Right atrium auricular region (tissue), 2 donors: Measurements from ENCODE around the gene IL17REL. TPM values are rescaled to one million over a fixed set of nuclear protein-coding genes. Genes with fewer than 3 reads are reported as not detected.

Experiments
- DNase-seq: peaks from one replicate; pipeline ENCODE4 v3.0.0-alpha.2; 2019; ENCODE audit warnings: low spot score
- H3K27ac ChIP-seq, 2 donors: fragments of 200-600 bp; sonication (generic); 1 replicate in 1 of 2; 2 replicates in 1 of 2; pipeline ENCODE4 v1.5.1; 2016 to 2019
- H3K27me3 ChIP-seq, 2 donors: fragments of 200-600 bp; sonication (generic); one replicate each; pipeline versions ENCODE4 v1.5.1 to v1.6.0; 2017 to 2019
- H3K36me3 ChIP-seq: fragments of 200-600 bp; sonication (generic); one replicate; pipeline ENCODE4 v1.5.1; 2016
- H3K4me1 ChIP-seq, 2 donors: fragments of 200-600 bp; sonication (generic); one replicate each; pipeline versions ENCODE4 v1.5.1 to v1.6.0; 2017 to 2019
- H3K4me3 ChIP-seq, 2 donors: fragments of 200-600 bp; sonication (generic); 1 replicate in 1 of 2; 2 replicates in 1 of 2; pipeline ENCODE4 v1.5.1; 2017 to 2019; ENCODE audit warnings: mild to moderate bottlenecking in 1 of 2, moderate library complexity in 1 of 2
- H3K9me3 ChIP-seq, 2 donors: fragments of 200-600 bp; sonication (generic); one replicate each; pipeline ENCODE4 v1.5.1; 2019
- total RNA-seq, 2 donors: library from RNA; depleted of rRNA; stranded (reverse); fragments of >200 nt; gene quantifications; one replicate each; pipeline ENCODE4 v1.1.0, GENCODE V29; 2016
- TF ChIP-seq, protein P1 (sequence below), 2 donors: fragments of 200-600 bp; sonication (generic); IDR thresholded peaks; one replicate each; pipeline ENCODE4 v1.5.1; 2019; ENCODE audit warnings: antibody characterized with exemption in 2 of 2

Gene IL17REL
- total RNA-seq, 2 donors from 2014 or later, result not detected

DNA sequence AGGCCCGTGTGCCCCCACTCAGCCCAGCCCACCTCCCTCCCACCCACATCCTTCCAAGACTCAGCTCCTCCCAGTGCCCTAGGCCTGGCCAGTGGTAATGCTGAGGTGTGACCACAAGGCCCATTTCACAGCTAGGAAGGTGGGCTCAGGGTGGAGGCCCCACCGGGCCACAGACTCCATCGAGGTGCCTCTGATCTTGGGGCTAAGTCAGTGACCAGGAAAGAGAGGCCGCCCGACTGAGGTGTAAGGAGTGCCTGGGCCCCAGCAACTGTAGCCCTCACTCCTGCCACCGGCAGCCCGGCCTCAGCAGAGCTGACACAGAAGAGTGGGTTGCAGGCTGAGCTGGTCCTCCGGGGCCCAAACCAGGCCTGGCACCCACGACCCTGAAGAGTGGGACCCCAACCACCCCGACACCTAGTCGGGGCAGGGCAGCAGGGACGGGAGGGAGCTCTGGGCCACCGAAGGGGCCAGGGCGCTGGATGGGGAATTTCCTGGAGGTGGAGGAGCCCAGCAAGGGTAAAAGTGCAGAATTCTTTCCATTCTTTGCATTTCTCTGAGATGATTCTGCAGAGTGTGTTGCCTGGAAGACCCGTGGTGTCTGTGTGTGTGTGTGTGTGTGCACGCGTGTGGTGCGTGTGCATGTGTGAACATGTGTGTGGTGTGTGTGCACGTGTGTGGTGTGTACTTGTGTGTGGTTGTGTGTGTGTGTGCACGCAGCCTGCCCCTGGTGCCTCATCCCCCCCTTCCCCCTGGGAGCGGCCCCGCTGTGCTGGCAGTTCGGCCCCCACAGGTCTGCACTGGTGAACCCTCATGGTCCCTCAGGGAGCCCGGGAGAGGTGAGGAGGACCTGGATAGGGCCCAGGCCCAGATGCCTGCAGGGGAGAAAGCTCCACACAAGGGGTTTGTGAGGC lies 60.3 kb downstream of the IL17REL start:
- no peaks in the 10 kb centered on the region for H3K27me3 ChIP-seq
- H3K36me3 ChIP-seq, result no peaks in the 10 kb centered on the region
- H3K4me3 ChIP-seq, result no peak overlapping the region
- H3K27ac ChIP-seq, result peak overlapping the region in 1 of 2 donors; percentile 90
- no peak for DNase-seq
- TF ChIP-seq, protein P1, sequence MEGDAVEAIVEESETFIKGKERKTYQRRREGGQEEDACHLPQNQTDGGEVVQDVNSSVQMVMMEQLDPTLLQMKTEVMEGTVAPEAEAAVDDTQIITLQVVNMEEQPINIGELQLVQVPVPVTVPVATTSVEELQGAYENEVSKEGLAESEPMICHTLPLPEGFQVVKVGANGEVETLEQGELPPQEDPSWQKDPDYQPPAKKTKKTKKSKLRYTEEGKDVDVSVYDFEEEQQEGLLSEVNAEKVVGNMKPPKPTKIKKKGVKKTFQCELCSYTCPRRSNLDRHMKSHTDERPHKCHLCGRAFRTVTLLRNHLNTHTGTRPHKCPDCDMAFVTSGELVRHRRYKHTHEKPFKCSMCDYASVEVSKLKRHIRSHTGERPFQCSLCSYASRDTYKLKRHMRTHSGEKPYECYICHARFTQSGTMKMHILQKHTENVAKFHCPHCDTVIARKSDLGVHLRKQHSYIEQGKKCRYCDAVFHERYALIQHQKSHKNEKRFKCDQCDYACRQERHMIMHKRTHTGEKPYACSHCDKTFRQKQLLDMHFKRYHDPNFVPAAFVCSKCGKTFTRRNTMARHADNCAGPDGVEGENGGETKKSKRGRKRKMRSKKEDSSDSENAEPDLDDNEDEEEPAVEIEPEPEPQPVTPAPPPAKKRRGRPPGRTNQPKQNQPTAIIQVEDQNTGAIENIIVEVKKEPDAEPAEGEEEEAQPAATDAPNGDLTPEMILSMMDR (IDR thresholded peaks at IDR 0.05), result no peak
- H3K4me1 ChIP-seq, result peaks cover 0 to 50% of the 10 kb centered on the region in 2 donors
- H3K9me3 ChIP-seq, result no peaks in the 10 kb centered on the region

- no peaks in the 10 kb centered on the region for H3K9me3 ChIP-seq
- H3K27me3 ChIP-seq, result no peaks in the 10 kb centered on the region
- no peak for DNase-seq
- peak overlapping the region in 1 of 2 donors; percentile 90 for H3K27ac ChIP-seq
- TF ChIP-seq, protein P1 (IDR thresholded peaks at IDR 0.05), result no peak
- no peak overlapping the region for H3K4me3 ChIP-seq
- no peaks in the 10 kb centered on the region for H3K36me3 ChIP-seq
- H3K4me1 ChIP-seq, result peaks cover 0 to 48% of the 10 kb centered on the region in 2 donors
Measured at GRCh38 chr22:49951678-49951985, 60.9 kb downstream of the IL17REL start.

- Histone ChIP-seq H3K27me3 (no peaks in the 10 kb centered on the region), H3K27ac (peak overlapping the region in 1 of 2 donors; percentile 90), H3K36me3 (no peaks in the 10 kb centered on the region), H3K4me1 (peaks cover 0 to 43% of the 10 kb centered on the region in 2 donors), H3K9me3 (no peaks in the 10 kb centered on the region), H3K4me3 (no peak overlapping the region)
- DNase-seq, result no peak
- TF ChIP-seq, protein P1 (IDR thresholded peaks at IDR 0.05), result no peak
Measured at GRCh38 chr22:49951000-49951677, 61.4 kb downstream of the IL17REL start.

GRCh38 chr22:49950396-49950994 lies 62.1 kb downstream of the IL17REL start:
- DNase-seq, result no peak
- Histone ChIP-seq H3K36me3 (no peaks in the 10 kb centered on the region), H3K27me3 (no peaks in the 10 kb centered on the region), H3K27ac (no peak overlapping the region), H3K9me3 (no peaks in the 10 kb centered on the region), H3K4me3 (no peak overlapping the region), H3K4me1 (peaks cover 0 to 40% of the 10 kb centered on the region in 2 donors)
- TF ChIP-seq, protein P1 (IDR thresholded peaks at IDR 0.05), result no peak

GRCh38 chr22:49949914-49950292 lies 62.7 kb downstream of the IL17REL start:
- Histone ChIP-seq H3K9me3 (no peaks in the 10 kb centered on the region), H3K27me3 (no peaks in the 10 kb centered on the region), H3K36me3 (no peaks in the 10 kb centered on the region), H3K4me1 (peaks cover 0 to 35% of the 10 kb centered on the region in 2 donors), H3K27ac (no peak overlapping the region), H3K4me3 (no peak overlapping the region)
- TF ChIP-seq, protein P1 (IDR thresholded peaks at IDR 0.05), result no peak
- DNase-seq, result no peak
